UCSD-AML1 (cell line): ENCODE results near the gene AAGAB.

Experiments used
- DNase-seq: peaks from one replicate; lab custom pipeline; 2025; ENCODE audit not compliant: unreplicated experiment; lab: John Stamatoyannopoulos, UW

AAGAB gene

DNA sequence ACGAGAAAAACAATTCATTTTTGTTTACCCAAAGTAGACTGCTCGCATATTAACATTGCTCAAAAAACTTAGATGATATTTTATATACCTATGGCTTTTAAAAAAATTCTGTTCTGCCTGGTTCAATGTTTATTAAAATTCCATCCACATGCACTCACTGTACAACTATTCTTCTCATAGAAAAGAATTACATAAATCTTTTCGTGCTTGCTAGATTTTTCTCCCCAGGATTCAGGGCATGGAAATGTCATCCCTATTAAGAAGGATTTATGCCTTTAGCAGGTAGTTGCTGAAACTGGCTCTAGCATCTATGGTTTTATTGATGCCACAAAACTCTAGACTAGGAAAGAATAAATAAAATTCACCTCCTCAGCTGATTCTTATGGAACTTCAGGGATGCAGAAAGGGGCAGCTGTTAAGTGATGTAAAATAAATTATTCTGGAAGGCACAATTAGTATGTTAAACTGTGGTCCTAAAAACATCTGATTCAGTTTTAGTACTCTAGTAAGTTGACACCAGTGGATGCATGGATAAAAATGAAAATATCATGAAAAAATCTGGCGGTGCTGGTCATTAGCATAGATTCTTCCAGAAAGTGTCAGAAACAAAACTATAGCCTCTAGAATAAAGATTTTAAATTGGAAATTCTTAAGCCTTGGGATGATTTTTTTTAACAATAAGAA, 41.6 kb downstream of the AAGAB start:
- no peak for DNase-seq

DNA sequence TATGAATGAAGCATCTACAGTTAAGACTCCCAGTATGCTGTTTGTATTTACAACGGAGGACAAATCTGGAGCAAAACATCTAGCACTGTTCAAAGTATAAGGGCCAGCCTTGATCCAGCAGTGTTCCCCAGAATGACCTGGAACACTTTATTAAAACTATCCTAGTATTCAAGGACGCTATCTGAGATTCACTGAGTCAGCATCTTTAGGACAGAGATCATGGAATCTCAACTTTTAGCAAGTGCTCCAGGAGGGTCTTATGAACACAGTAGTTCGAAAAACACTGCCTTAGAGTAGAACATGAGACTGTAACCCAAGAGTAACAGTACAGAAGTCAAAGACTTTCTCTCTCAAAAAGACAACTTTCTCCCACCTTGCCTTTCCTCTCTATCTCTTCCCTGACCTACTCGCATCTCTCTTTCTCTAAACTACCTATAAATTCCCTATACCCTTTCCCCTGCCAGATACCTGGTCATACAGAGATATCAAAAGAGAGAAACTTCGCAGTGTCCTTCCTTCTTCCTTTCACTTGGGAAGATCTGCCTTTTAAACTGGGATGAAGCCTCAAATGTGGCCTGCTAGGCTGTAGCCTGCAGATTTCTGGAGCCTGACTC, 43.8 kb downstream of the AAGAB start:
- no peak for DNase-seq

DNA sequence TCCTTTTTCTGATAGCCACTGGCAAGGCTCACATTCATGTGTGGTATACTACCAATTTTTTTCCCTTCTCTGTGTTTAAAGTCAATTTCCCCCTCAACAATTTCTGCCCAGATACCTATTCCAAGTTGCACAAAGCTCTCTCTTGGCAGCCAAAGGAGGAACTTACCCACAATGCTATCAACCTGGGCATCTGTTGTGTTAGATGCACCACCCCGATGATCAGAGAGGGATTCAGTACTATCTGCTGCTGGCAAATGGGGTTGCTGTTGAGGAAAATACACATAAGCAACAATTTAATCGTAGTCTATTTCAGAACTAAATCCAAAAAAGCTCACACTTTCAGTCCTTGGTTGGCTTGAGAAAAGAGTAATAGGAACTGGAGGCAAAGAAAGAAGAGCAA, 46.1 kb downstream of the AAGAB start:
- DNase-seq: no peak

DNA sequence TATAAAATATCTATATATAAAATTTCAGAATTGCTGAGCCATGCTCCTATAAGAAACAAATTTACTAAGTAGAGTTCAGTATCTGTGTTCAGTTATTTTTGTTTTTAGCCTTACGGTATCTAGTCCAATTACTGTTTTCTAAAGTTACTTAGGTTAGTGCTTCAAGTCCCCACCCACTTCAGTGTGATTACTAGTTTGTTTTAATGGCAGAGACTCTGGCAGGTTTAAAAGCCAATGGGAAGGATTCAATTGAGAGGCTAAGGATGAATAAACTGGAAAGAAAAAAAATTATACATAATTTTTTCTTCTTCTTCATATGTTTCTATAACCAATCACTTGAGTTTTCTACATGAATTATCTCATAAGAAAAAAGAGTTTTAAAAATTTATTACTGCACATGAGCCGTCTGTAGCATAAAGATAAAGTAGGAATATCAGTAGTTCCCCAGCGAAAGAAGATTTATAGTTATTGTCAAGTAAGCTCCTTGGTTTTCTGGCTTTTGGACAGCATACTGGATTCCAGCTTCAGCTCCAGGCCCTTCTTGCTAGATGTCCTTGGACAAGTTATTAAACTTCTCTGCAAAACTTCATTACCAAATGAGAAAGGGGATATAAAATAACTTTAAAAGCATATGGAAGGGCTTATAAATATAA, 46.8 kb downstream of the AAGAB start:
- DNase-seq: no peak

DNA sequence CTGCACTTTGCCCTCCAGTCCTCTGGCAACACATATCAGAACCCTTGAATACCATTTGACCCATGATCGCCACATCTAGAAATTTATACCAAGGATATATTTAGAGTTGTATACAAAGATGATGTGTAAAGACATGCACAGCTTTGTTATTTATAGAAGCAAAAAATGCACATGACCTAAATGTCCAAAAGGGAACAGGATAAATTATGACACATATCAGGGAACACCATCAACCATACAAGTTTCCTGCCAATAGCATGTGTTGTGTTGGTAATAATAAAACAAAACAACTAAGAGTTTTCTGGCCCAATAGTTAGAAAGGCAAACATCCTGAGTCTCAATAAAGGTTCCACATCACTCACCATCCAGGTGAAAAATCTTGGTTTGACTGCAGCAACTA, 51.5 kb downstream of the AAGAB start:
- no peak for DNase-seq

DNA sequence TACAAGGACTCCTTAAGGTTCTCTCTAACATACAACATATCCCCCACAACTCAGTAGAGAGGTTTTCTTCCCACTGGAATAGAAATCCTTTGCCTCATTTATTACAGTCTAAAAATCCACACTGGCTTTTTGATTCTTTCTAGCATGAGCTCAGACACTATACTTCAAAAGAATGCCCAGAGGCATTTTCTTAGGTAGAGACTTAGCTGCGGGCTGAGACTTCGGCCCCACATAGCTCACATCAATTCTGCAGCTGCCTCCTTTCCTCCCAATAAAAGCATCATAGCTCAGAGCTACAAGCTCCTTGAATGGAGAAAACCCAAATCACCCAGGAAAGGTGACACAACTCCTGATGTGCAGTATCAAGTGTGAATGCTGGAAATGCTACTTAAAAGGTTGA, 52.4 kb downstream of the AAGAB start:
- no peak for DNase-seq

DNA sequence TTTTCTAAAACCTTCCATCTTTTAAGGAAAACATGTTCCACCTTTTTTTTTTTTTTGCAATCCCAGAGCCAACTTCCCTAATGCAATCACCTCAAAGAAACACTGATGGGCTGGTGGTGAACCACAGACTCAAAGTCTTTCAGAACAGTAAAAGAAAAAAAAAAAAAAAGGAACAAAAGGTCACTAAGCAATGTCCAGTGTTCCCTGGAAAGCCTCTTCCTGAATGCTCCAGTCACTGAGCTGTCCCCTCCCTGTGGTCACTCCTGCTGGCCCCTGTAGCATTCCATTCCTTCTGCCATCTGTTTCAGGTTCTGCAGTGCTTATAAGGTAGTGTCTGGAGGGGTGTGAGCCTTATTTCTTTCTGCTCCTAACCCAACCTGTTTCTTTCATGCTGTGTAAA, 53.3 kb downstream of the AAGAB start:
- no peak for DNase-seq

DNA sequence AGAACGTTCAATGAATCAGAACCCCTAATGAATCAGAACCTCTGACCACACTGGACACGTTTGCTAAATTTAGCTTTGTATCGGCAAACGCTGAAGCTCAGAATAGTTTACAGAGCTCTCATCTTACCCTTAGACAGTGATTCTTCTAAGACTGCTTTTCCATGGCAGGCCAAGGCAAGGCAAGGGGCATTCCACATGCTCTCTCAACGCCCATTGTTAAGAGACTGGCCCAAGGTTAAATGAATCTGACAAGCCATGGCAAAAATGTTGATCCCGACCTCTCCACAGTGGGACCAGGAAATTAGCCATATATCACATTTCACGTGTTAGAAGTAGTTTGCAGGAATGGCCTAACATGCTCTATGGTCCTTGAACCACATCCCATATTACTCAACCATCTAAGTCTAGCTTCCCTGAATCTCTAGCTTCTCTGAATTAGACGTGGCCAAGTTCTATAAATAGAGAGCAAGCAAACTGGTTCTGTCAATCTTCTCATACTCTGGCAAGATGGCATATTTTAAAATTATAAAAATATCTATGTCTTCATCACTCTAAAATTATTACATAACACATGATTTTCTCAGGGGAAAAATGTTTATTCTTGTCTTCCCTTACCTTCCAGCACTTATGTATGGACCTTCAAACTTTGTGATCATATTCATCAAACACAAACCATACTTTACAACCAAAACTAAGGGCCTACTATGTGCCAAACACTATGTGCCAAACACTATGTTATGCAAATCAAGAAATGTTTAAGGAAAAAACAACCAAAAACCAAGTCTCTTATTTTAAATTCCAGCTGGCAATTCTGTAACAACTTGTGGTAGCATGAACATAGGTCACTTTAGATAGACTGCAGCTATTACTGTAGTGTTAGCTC, 54.3 kb downstream of the AAGAB start:
- DNase-seq: no peak

DNA sequence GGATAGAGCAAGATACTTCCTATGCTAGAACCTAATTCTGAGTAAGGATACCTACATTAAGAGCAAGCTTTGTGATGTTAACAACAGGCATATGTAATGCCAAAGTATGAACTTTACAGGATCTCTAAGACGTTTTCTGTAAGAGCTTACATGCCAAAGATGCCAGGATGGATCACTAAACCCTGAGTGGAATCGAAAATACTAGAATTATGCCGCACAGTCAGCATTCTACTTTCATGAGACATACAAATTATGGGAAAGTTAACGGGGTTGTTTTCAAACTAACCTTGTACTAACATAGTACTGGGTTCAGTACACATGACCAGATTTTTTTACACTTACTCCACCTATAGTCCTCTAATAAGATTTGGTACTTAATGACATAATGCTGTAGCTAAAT, 55.1 kb downstream of the AAGAB start:
- no peak for DNase-seq

DNA sequence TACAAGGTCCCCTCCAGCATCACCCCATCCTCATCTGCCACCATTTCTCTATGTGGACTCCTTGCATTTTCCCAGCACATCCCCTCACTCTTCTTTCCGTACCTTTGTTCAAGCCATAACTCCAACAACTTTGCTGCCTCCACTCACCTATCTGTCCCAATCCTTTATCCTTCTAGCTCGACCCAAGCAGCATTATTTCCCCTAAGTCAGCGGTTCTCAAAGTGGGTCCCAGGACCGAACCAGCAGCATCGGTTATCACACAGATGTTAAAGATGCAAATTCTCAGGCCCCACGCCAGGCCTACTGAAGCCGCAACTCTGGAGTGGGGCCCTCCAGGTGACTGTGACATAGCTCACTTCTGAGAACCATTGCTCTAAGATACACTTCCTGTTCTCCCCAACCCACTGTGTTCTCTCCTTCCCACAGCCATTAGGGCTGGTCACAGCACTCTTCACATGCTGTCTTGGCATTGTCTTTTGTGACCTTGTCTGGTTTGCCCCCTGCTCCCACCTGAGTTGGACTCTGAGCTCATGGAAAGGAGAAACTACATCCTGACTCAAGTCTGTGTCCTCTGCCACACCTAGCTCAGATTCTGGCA, 56.2 kb downstream of the AAGAB start:
- DNase-seq: no peak

DNA sequence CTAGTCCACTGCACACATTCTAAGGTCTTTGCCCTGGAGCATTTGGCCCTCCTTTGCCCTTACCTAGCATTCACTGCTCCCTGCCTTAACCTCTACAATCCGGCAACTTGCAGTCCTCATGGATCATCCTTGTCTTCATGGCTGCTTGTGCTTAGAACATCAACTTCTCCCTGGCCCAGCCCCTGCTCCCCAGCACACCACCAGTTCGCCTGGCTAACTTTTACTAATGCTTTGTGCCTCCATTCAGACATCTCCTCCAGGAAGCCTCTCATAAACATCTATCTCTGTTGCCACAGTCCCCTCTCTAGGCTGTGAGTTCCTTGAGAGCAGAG, 57.1 kb downstream of the AAGAB start:
- no peak for DNase-seq

DNA sequence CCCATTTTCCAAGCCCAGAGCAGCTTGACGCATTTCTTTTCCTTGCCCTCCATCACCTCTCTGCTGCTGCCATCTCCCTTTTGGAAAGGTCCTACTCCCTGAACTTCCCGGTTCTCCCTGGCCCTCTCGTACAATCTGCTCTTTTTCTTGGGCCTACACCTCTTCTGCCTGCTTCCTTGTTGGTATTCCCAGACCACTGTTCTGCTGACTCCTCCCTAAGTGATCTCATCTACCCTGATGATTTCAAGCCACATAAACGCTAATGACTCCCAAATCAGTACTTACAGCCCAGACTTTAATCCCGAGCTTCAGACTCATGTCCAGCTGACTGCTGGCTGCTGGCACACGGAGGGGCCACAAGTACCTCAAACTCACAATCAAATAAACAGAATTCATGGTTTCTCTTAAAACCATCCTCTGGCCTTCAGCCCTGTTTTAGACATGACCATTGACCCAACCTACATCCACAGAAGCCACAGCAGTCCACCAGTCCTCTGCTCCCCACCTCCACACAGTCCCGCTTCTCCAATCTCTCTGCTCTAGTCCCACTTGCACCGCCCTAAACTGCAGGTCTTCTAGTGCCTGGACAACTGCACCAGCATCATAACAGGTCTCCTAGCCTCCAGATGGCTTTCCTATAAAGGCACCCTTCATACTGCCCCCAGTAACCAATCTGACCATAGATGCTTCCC, 57.6 kb downstream of the AAGAB start:
- no peak for DNase-seq

DNA sequence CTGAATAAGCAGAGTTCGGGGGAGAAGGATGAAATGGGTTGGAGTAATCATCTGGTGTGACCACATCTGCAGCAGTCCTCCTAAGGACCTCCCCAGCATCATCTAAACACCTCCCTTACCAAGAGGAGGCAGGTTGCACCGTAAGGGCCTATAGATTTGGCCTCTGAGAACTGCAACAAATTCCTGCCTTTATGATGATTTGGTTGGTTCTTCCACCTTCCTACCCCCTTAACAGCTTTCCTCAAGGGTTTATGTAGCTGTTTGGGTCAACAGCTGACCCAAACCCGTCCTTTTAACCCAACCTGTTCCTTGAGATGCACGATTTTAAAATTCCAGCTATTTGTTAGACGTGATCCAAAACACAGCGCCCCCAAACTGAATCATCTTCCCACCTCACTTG, 58.2 kb downstream of the AAGAB start:
- DNase-seq: no peak

DNA sequence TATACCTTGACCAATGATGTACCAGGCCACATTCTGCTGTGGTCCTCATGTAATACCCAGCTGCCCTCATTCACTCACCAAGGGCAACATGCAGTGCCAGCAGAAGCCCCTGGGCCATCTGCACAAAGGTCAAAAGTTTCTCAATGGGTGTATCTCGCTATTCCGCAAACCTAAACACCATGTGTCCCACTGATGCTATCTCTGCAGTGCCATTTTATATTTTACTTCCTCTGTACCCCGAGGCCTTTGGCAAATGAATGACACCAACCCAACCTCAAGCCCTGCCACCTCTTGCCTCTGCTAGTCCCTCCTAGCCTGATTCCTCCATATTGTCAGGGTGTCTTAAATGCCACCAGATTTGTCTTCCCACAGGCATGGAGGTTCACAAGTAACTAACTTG, 59.2 kb downstream of the AAGAB start:
- no peak for DNase-seq

DNA sequence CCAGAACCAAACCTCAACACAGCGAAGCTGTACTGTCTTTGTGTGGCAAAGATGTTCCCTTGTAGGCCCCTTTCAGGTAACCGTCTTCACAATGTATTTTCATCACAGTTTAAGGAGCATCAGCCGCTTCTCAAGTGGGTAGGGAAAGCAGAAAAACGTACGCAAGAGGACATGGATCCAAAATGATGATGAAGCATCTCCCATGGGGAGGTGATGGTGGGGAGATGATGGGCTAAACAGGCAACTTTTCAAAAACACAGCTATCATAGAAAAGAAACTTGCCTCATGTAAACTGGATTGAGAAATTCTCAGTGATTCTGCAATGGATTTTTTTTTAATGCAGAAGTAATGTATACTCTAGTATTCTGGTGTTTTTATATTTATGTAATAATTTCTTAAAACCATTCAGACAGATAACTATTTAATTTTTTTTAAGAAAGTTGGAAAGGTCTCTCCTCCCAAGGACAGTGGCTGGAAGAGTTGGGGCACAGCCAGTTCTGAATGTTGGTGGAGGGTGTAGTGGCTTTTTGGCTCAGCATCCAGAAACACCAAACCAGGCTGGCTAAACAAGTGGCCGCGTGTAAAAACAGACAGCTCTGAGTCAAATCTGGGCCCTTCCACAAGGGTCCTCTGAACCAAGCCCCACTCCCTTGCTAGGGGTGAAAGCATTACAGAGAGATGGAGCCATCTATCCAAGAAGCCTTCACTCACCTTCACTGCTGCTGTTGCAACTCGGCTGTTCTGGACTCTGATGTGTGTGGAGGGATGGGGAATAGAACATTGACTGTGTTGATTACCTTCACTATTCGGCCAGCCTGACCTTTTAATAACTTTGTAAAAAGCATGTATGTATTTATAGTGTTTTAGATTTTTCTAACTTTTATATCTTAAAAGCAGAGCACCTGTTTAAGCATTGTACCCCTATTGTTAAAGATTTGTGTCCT, 60.0 kb downstream of the AAGAB start:
- no peak for DNase-seq

DNA sequence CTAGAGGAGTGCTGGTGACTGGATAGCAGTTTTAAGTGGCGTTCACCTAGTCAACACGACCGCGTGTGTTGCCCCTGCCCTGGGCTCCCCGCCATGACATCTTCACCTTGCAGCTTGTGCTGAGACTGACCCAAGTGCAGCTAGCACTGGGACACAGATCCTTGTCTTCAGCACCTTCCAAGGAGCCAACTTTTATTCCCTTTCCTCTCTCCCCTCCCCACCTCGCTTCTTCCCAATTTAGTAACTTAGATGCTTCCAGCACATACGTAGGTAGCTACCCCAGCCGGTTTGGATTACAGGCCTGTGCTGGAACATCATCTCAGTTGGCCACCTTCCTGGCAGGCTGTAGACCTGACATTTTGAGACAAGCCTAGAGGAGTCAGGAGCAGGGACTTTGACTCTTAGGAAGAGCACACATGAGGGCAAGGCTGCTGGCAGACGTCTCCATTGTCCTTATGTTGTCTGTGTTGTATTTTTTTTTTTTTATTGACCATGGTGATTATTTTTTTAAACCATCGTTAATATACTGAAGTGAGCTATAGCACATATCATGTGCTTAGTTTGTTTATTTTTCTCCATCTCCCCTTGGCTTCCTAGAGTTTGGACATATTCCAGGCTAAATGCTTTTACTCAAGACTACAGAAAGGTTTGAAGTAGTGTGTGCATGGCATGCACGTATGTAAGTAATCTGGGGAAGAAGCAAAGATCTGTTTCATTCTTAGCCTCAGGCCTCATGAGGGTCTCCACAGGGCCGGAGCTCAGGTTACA, 61.1 kb downstream of the AAGAB start:
- no peak for DNase-seq

DNA sequence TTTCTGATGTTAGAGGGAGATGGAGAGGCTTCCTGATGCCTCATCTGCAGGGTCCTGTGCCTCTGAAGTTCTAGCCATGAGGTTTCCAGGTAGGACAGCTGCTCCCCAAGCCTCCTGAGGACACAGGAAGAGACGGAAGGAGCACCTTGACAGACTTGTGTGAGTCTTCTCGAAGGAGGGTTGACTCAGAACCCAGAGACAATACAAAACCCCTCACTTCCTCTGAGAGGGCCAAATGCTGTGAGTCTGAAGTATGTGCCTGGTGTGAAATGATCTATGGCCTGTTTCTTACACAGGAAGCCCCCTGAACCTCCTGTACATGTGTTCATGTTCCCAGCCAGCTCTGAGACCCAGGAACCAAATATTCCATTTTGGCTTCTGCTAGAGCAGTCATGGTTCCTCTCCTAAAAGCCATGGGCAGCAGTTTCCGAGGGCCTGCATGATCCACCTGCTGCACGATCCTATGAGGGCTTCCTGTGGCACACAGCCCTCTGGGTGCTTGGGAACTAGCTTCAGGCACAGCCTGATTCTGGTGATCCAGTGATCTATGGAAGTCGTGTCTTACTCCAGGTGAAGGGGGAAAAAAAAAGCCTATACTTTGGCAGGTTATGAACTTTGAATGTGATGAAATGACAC, 62.2 kb downstream of the AAGAB start:
- DNase-seq: no peak

DNA sequence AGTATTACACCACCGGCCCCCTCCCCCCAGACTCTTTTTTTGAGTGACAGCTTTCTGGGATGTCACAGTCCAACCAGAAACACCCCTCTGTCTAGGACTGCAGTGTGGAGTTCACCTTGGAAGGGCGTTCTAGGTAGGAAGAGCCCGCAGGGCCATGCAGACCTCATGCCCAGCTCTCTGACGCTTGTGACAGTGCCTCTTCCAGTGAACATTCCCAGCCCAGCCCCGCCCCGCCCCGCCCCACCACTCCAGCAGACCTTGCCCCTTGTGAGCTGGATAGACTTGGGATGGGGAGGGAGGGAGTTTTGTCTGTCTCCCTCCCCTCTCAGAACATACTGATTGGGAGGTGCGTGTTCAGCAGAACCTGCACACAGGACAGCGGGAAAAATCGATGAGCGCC, 63.6 kb downstream of the AAGAB start:
- DNase-seq: no peak

DNA sequence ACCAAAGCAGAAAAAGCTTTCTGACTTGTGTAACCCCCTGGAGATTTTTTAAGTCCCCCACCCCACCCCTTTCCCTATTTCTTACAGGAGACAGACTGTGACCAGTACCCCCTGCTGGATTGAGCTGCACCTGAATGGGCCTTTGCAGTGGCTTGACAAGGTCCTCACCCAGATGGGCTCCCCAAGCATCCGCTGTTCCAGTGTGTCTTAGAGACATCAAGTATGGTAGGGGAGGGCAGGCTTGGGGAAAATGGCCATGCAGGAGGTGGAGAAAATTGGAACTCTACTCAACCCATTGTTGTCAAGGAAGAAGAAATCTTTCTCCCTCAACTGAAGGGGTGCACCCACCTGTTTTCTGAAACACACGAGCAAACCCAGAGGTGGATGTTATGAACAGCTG, 64.1 kb downstream of the AAGAB start:
- no peak for DNase-seq
